MM.1S (cell line): Measurements from ENCODE around the gene SETBP1.
A peak's percentile ranks its signal among the peaks of the same experiment; 100 is the strongest.

Source experiments
- DNase-seq: peaks from one replicate; pipeline ENCODE4 v3.0.0-alpha.2; 2015
- H2AFZ ChIP-seq: fragments of 300-600 bp; sonication (generic); 2 replicates; pipeline ENCODE4 v1.6.0; 2016; ENCODE audit warnings: antibody characterized with exemption, low read length
- H3F3A ChIP-seq: fragments of 300-600 bp; sonication (generic); 2 replicates; pipeline ENCODE4 v1.6.1; 2016; ENCODE audit warnings: mild to moderate bottlenecking, antibody characterized with exemption, low read length, moderate library complexity, mixed read lengths; ENCODE audit not compliant: insufficient read depth
- H3K27ac ChIP-seq: fragments of 300-600 bp; sonication (generic); 2 replicates; pipeline ENCODE4 v1.5.1; 2016; ENCODE audit warnings: mild to moderate bottlenecking, low read length
- H3K27me3 ChIP-seq: fragments of 300-600 bp; sonication (generic); replicated peaks from 2 replicates; pipeline ENCODE4 v1.6.0; 2016; ENCODE audit warnings: low read length; ENCODE audit not compliant: insufficient read depth
- H3K36me3 ChIP-seq: fragments of 300-600 bp; sonication (generic); replicated peaks from 2 replicates; pipeline ENCODE4 v1.6.1; 2016; ENCODE audit warnings: mild to moderate bottlenecking, low read length, mixed read lengths; ENCODE audit not compliant: insufficient read depth
- H3K4me1 ChIP-seq: fragments of 300-600 bp; sonication (generic); 2 replicates; pipeline ENCODE4 v1.6.1; 2016; ENCODE audit warnings: low read length, mixed read lengths
- H3K4me2 ChIP-seq: fragments of 300-600 bp; sonication (generic); 2 replicates; pipeline ENCODE4 v1.6.0; 2016; ENCODE audit warnings: low read depth, low read length
- H3K4me3 ChIP-seq: fragments of 300-600 bp; sonication (generic); 2 replicates; pipeline ENCODE4 v1.5.1; 2016; ENCODE audit warnings: low read length, mixed read lengths
- H3K79me2 ChIP-seq: fragments of 300-600 bp; sonication (generic); 2 replicates; pipeline ENCODE4 v1.6.1; 2016; ENCODE audit warnings: mixed run types, low read length, mixed read lengths
- H3K9ac ChIP-seq: fragments of 300-600 bp; sonication (generic); 2 replicates; pipeline ENCODE4 v1.6.1; 2016; ENCODE audit warnings: low read length, mixed read lengths
- H3K9me2 ChIP-seq: fragments of 300-600 bp; sonication (generic); replicated peaks from 2 replicates; pipeline ENCODE4 v1.6.1; 2016; ENCODE audit warnings: mild to moderate bottlenecking, low read length, mixed read lengths; ENCODE audit not compliant: insufficient read depth
- H3K9me3 ChIP-seq: fragments of 300-600 bp; sonication (generic); replicated peaks from 2 replicates; pipeline ENCODE4 v1.6.1; 2016; ENCODE audit warnings: mild to moderate bottlenecking, low read length, mixed read lengths; ENCODE audit not compliant: insufficient read depth
- H4K20me1 ChIP-seq: fragments of 300-600 bp; sonication (generic); 2 replicates; pipeline ENCODE4 v1.6.1; 2016; ENCODE audit warnings: mild to moderate bottlenecking, low read length, moderate library complexity, mixed read lengths; ENCODE audit not compliant: insufficient read depth
- CTCF ChIP-seq: fragments of 300-600 bp; sonication (generic); IDR thresholded peaks from 2 replicates; pipeline ENCODE4 v1.5.1; 2016; ENCODE audit warnings: antibody characterized with exemption, low read length, mixed read lengths
- EZH2 ChIP-seq: fragments of 300-600 bp; sonication (generic); optimal IDR thresholded peaks from 2 replicates; pipeline ENCODE3; 2017; ENCODE audit warnings: low read depth, mild to moderate bottlenecking, antibody characterized with exemption, low read length, mixed read lengths
- EZH2phosphoT487 ChIP-seq: fragments of 300-600 bp; sonication (generic); IDR thresholded peaks from 2 replicates; pipeline ENCODE4 v1.6.1; 2018; ENCODE audit warnings: antibody characterized with exemption, low read length

SETBP1 gene

GRCh38 chr18:45100321-45101105 lies 419.8 kb downstream of the SETBP1 start:
- Histone ChIP-seq H3K9me3 (0 out of 2 replicates have a peak, but pooled peaks cover 4% of the 10 kb centered on the region), H4K20me1 (no peaks in the 10 kb centered on the region), H3K27ac (no peak overlapping the region), H3K79me2 (no peaks in the 10 kb centered on the region), H3F3A (peaks cover 18% of the 10 kb centered on the region), H3K9me2 (no peaks in the 10 kb centered on the region), H3K4me2 (no peak overlapping the region), H3K9ac (no peak overlapping the region), H3K4me3 (no peak overlapping the region), H3K4me1 (peaks cover 45% of the 10 kb centered on the region), H3K36me3 (no peaks in the 10 kb centered on the region), H2AFZ (no peak overlapping the region), H3K27me3 (no peaks in the 10 kb centered on the region)
- no peak for DNase-seq
- TF ChIP-seq EZH2phosphoT487 (no peak), EZH2 (no peak), CTCF (no peak)

- no peak overlapping the region for H2AFZ ChIP-seq
- H3K4me3 ChIP-seq: no peak overlapping the region
- H3K27ac ChIP-seq: no peak overlapping the region; the same call in 1 of the 2 replicates
- H3K79me2 ChIP-seq: no peaks in the 10 kb centered on the region
- no peaks in the 10 kb centered on the region for H3K27me3 ChIP-seq
- H3K9me3 ChIP-seq: 0 out of 2 replicates have a peak, but pooled peaks cover 4% of the 10 kb centered on the region
- no peaks in the 10 kb centered on the region for H3K9me2 ChIP-seq
- no peak overlapping the region for H3K4me2 ChIP-seq
- no peak for DNase-seq
- TF ChIP-seq EZH2phosphoT487 (no peak), CTCF (no peak), EZH2 (no peak)
- no peaks in the 10 kb centered on the region for H3K36me3 ChIP-seq
- peaks cover 31% of the 10 kb centered on the region for H3F3A ChIP-seq
- no peak overlapping the region for H3K9ac ChIP-seq
- no peaks in the 10 kb centered on the region for H4K20me1 ChIP-seq
- H3K4me1 ChIP-seq: peaks cover 56% of the 10 kb centered on the region
Observed at GRCh38 chr18:45102126-45102525, 421.4 kb downstream of the SETBP1 start.

GRCh38 chr18:45102863-45103262 lies 422.2 kb downstream of the SETBP1 start:
- Histone ChIP-seq H3F3A (peaks cover 35% of the 10 kb centered on the region), H3K9me2 (no peaks in the 10 kb centered on the region), H3K9ac (peak overlapping the region; percentile 42; the same call in 1 of the 2 replicates), H2AFZ (peak overlapping the region; percentile 69), H4K20me1 (no peaks in the 10 kb centered on the region), H3K4me3 (no peak overlapping the region), H3K4me1 (peaks cover 64% of the 10 kb centered on the region), H3K79me2 (no peaks in the 10 kb centered on the region), H3K9me3 (no peaks in the 10 kb centered on the region), H3K27me3 (no peaks in the 10 kb centered on the region), H3K27ac (peak overlapping the region; percentile 87), H3K36me3 (no peaks in the 10 kb centered on the region), H3K4me2 (peak overlapping the region; percentile 42; the same call in 1 of the 2 replicates)
- no peak for TF ChIP-seq EZH2
- TF ChIP-seq CTCF: no peak
- no peak for TF ChIP-seq EZH2phosphoT487
- DNase-seq: no peak
